GM19438 (cell line): ENCODE data around the gene SUPT3H.

Source experiments
- ATAC-seq: cut with Tn5 transposase; IDR thresholded peaks from one replicate; pipeline ENCODE4 v1.9.1; 2021; ENCODE audit warnings: low read depth; ENCODE audit not compliant: unreplicated experiment

The SUPT3H gene

GRCh38 chr6:45394586-45395095 is 16.9 kb upstream of the SUPT3H start:
- no peak for ATAC-seq

DNA sequence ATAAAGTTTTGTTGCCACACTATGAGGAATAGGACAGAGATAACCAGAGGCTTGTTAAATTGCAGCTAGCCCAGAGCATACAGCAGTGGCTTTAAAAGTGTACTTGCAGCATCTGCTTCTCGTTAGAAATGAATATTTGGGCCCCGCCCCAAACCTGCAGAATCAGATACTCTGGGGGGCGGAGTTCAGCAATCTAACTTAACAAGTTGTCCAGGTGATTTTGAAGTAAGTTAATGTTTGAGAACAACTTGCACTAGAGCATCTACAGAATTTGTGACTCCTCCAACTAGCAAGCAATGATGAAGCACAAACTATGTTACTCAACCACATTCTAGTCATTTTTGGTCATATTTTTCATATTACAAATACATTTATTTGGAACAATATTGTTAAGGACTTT is 10.6 kb upstream of the SUPT3H start:
- ATAC-seq = no peak

DNA sequence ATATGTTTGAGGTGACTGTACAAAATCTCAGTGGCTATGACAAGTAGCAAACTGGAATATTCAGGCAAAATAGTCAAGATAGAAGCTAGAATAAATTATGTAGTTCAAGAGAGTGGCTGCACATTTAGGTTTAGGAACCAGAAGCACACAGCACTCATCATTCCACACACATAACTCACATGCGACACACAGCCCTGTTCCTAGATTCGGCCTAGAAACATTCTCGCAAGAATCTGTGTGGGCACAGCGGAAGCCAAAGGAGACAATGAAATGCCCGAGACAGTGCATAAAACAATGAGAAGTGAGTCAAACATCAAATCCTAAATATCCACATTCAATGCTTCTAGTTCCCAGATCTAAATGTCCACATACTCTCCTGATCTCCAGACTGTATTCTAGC is 9.5 kb upstream of the SUPT3H start:
- no peak for ATAC-seq

DNA sequence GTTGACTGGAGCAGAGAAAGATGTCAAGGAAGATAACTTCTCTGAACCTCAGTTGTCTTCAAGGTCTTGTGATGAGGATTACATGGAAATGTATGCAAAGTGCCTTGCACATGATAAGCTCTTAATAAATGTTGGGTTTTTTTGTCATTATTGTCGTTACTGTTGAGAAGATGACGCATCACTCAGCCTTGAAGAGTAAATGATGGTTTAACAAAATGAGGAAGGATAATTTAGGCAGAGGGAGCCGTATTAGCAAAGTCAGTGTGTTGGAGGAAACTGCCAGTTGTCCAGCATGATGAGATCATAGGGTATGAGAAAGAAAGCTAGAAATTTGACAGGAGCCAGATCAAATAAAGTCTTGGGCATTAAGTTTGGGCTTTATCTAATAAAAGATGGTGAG is 8.8 kb upstream of the SUPT3H start:
- no peak for ATAC-seq

GRCh38 chr6:45382391-45382790 is 4.7 kb upstream of the SUPT3H start:
- ATAC-seq = no peak

DNA sequence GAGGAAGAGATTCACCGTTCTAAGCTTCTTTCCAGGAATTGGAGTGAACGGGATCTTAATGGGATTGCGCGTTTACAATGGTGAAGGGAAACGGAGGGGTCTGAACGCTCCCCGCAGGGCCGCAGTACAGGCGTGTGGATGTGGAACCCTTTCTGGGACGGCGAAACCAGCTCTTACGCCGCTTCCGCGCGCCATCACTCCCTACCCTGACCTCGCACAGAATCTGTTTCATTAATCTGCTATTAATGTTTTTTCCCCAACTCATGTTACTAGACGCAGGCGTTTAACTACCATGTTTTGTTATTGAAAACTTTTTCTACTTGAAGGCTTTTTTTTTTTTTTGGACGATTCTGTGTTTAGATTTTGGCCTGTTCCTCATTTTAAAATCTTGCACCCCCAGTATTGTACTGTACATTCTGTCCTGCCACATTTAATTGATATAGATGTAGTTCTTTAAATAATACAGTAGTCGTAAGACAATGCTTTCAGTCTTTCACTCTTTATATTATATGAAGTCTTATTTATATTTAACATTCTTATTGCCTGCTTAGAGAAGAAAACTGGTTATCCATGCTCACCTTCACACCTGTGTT is 696 bp upstream of the SUPT3H start:
- ATAC-seq = peak; percentile 33

GRCh38 chr6:45377043-45377553 is 636 bp downstream of the SUPT3H start:
- ATAC-seq = peak; percentile 8

- ATAC-seq = no peak
Observed at GRCh38 chr6:45376310-45377042, 1.3 kb downstream of the SUPT3H start.

GRCh38 chr6:45375449-45375848 is 2.3 kb downstream of the SUPT3H start:
- ATAC-seq = no peak

- no peak for ATAC-seq
Observed at GRCh38 chr6:45371924-45372573, 5.7 kb downstream of the SUPT3H start.

DNA sequence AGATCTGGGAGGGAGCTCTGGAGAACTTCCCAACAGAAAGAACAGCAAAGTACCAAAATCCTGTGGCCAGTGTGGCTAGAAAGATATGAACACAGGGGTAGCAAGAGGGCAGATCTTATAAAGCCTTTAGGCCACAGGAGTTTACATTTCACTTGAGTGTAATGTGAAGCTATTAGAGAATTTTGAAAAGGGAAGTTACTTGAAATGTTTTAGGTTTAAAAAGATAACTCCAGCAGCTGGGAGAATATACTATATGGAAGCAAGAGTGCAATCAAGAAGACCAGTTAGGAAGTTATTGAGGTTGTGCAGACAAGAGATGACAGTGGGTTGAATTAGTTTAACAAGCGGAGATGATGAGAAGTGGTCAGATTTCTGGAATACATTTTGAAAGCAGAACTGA is 7.9 kb downstream of the SUPT3H start:
- no peak for ATAC-seq

GRCh38 chr6:45367999-45368398 is 9.7 kb downstream of the SUPT3H start:
- no peak for ATAC-seq

DNA sequence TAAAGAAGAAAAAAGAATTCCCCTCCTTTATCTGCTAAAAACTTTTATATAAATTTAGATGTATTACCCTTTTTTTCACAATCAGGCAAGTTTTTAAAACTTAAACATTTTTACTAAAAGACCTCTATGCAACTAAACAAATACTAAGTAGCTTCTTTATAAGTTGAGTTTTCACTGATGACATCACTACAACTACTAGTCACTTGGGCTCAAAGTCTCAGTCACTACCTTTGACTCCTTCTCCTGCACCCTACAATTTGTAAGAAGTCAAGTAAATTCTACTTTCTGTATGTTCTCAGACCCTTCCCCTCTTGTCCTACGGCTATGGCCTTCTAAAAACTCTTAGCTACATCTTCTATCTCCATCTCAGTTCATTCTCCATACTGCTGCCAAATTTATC is 11.2 kb downstream of the SUPT3H start:
- ATAC-seq = no peak

- ATAC-seq = no peak
Observed at GRCh38 chr6:45365036-45365435, 12.7 kb downstream of the SUPT3H start.

- ATAC-seq = no peak
Observed at GRCh38 chr6:45364466-45364865, 13.3 kb downstream of the SUPT3H start.

DNA sequence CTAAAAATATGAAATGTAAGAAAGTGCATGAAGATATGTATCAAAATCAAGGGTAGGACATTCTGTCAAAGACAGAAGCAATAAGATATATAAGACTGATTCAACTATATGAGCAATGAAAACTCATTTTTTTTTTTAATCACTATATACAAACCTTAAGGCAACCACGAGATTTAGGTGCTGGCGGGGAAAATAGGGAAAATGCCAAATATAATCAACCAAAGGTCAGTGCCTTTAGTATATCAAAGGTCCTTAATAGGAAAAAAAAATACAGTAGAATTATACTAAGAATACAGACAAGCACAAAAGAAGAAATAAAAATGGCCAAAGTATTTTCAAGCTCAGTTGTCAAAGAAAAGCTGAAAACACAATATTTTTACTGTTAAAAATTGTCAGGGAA is 24.1 kb downstream of the SUPT3H start:
- no peak for ATAC-seq

DNA sequence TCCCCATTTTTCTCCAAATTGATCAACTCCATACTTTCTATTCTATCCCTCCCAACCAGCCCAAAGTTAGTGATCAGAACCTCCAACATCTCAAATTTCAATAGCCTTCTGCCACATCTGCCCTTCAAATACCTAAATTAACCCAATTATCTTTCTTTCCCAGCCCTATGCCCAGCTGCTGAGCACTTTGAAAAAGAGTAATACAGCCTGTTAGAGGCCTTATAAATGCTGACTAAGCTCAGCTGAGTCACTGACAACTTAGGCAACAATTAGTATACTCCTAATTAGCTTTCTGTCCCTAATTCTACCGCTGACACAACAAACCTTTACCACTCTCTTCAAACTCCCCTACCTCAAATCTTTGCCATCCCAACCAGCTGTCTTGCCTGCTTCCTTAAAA is 26.1 kb downstream of the SUPT3H start:
- ATAC-seq = no peak

DNA sequence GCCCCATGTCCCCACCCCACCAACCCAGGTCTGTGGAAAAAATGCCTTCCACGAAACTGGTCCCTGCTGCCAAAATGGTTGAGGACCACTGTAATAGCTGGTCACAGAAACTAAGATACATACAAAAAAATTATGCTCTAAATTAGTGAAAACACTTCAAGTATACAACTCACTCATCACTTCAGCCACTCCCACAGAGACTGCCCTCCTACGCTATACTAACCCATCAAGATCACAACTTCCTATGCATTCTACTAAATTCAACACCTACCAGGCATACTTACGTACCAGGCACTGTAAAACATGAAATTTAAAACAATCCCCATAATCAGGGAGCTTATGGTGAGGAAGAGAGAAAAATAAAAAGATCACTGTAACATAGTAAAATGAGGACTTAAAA is 26.7 kb downstream of the SUPT3H start:
- no peak for ATAC-seq

- no peak for ATAC-seq
Observed at GRCh38 chr6:45350186-45350710, 27.5 kb downstream of the SUPT3H start.

DNA sequence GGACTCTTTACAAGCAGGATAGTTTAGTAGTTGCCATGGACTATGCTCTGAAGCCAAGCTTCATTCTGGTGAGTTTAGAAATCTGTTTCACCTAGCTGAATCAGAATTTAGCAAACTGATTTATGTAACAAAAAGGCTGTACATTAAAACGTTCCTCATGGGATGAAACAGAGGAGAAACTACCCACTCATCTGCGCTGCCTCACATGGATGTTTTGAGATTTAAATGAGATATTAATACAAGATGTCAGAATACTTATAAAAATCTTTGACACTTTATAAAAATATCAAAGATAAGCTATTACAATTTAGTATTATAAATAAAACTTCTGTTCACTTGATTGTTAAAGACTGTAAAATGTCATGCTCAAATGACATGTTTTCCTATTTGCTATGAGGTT is 32.8 kb downstream of the SUPT3H start:
- no peak for ATAC-seq

GRCh38 chr6:45328523-45328922 is 49.2 kb downstream of the SUPT3H start:
- ATAC-seq = no peak
